ENCODE results near the gene MMP10. TPM values are rescaled to one million over a fixed set of nuclear protein-coding genes. Genes with fewer than 3 reads are reported as not detected.

Gene MMP10
- total and polyA plus RNA-seq, 2 donors (not counting 1 experiment from before 2014, with no cell fraction given): not detected

- Histone ChIP-seq H3K9ac (ENCODE audit: low read length) (no peak overlapping the region), H3K27ac (ENCODE audit: low read length in 2 of 2) (no peak overlapping the region), H3K4me3 (ENCODE audit: control extremely low read depth in 1 of 5, extremely low read depth in 1 of 5, insufficient read depth in 1 of 5, low read depth in 2 of 5, low read length in 4 of 5) (no peak overlapping the region), H3K27me3 (replicated peaks in 1 of 4; ENCODE audit: control extremely low read depth in 1 of 4, control insufficient read depth in 3 of 4, insufficient read depth in 4 of 4, low read length in 3 of 4) (peaks cover 0 to 4% (median 1%) of the 10 kb centered on the region in 4 experiments), H2AFZ (ENCODE audit: insufficient read depth, low read depth, low read length, poor library complexity, severe bottlenecking) (no peak overlapping the region), H3K79me2 (ENCODE audit: control insufficient read depth, insufficient read depth, low read length) (no peaks in the 10 kb centered on the region), H3K36me3 (replicated peaks in 1 of 2; ENCODE audit: control extremely low read depth in 1 of 2, control insufficient read depth in 1 of 2, extremely low read depth in 1 of 2, insufficient read depth in 2 of 2, low read length in 1 of 2) (no peaks in the 10 kb centered on the region), H3K4me1 (ENCODE audit: control insufficient read depth in 2 of 2, insufficient read depth in 2 of 2, low read length in 2 of 2) (no peaks in the 10 kb centered on the region), H3K4me2 (replicated peaks; ENCODE audit: low read depth, low read length, poor library complexity, severe bottlenecking) (no peak overlapping the region), H4K20me1 (ENCODE audit: control insufficient read depth, insufficient read depth, low read length, poor library complexity, severe bottlenecking) (no peaks in the 10 kb centered on the region), H3K9me3 (ENCODE audit: control extremely low read depth in 1 of 3, control insufficient read depth in 2 of 3, insufficient read depth in 1 of 3, low read length in 2 of 3) (no peaks in the 10 kb centered on the region)
- Mint-ChIP-seq H3K27ac (no peak overlapping the region), H3K9me3 (ENCODE audit: insufficient read depth) (no peaks in the 10 kb centered on the region), H3K27me3 (peaks cover 27% of the 10 kb centered on the region), H3K4me3 (no peak overlapping the region), H3K4me1 (no peaks in the 10 kb centered on the region)
- DNase-seq (no peak), ATAC-seq (ENCODE audit: low read depth) (no peak)
- intact Hi-C loops (cut with micrococcal nuclease): no loop called here
- ChIA-PET POLR2A (no interaction called here), CTCF (no interaction called here)
- TF ChIP-seq EZH2 (IDR thresholded peaks at IDR 0.05; ENCODE audit: borderline replicate concordance, insufficient read depth, low read depth, low read length, poor library complexity, severe bottlenecking) (no peak), CTCF (IDR thresholded peaks at IDR 0.05) (no peak)
Observed at GRCh38 chr11:102770191-102770590, 10.2 kb downstream of the MMP10 start.

GRCh38 chr11:102767800-102768199, 12.6 kb downstream of the MMP10 start:
- TF ChIP-seq CTCF (IDR thresholded peaks at IDR 0.05) (no peak), EZH2 (IDR thresholded peaks at IDR 0.05; ENCODE audit: borderline replicate concordance, insufficient read depth, low read depth, low read length, poor library complexity, severe bottlenecking) (no peak)
- Histone ChIP-seq H3K4me2 (replicated peaks; ENCODE audit: low read depth, low read length, poor library complexity, severe bottlenecking) (no peak overlapping the region), H3K4me1 (ENCODE audit: control insufficient read depth in 2 of 2, insufficient read depth in 2 of 2, low read length in 2 of 2) (no peaks in the 10 kb centered on the region), H3K27me3 (replicated peaks in 1 of 4; ENCODE audit: control extremely low read depth in 1 of 4, control insufficient read depth in 3 of 4, insufficient read depth in 4 of 4, low read length in 3 of 4) (peaks cover 0 to 4% (median 1%) of the 10 kb centered on the region in 4 experiments), H3K27ac (ENCODE audit: low read length in 2 of 2) (no peak overlapping the region), H3K79me2 (ENCODE audit: control insufficient read depth, insufficient read depth, low read length) (no peaks in the 10 kb centered on the region), H3K9me3 (ENCODE audit: control extremely low read depth in 1 of 3, control insufficient read depth in 2 of 3, insufficient read depth in 1 of 3, low read length in 2 of 3) (no peaks in the 10 kb centered on the region), H3K36me3 (replicated peaks in 1 of 2; ENCODE audit: control extremely low read depth in 1 of 2, control insufficient read depth in 1 of 2, extremely low read depth in 1 of 2, insufficient read depth in 2 of 2, low read length in 1 of 2) (no peaks in the 10 kb centered on the region), H3K4me3 (ENCODE audit: control extremely low read depth in 1 of 5, extremely low read depth in 1 of 5, insufficient read depth in 1 of 5, low read depth in 2 of 5, low read length in 4 of 5) (no peak overlapping the region), H4K20me1 (ENCODE audit: control insufficient read depth, insufficient read depth, low read length, poor library complexity, severe bottlenecking) (no peaks in the 10 kb centered on the region), H3K9ac (ENCODE audit: low read length) (no peak overlapping the region), H2AFZ (ENCODE audit: insufficient read depth, low read depth, low read length, poor library complexity, severe bottlenecking) (no peak overlapping the region)
- 66% methylated on average over 10 of the region's 18 CpGs for WGBS (ENCODE audit: insufficient coverage)
- intact Hi-C loops (cut with micrococcal nuclease): no loop called here
- no peak for DNase-seq
- H3K4me1 Mint-ChIP-seq: no peaks in the 10 kb centered on the region
- H3K4me3 Mint-ChIP-seq: no peak overlapping the region
- CTCF ChIA-PET: no interaction called here
- peaks cover 19% of the 10 kb centered on the region for H3K27me3 Mint-ChIP-seq
- POLR2A ChIA-PET: no interaction called here
- no peak for ATAC-seq (ENCODE audit: low read depth)
- H3K27ac Mint-ChIP-seq: no peak overlapping the region
- H3K9me3 Mint-ChIP-seq (ENCODE audit: insufficient read depth): no peaks in the 10 kb centered on the region

Data from B cell (primary cell).